Ishikawa (cell line): ENCODE data around the gene DELE1.

ENCODE experiments used
- CEBPB ChIP-seq: IDR thresholded peaks from 2 replicates; pipeline ENCODE4 v1.6.1; 2012
- CREB1 ChIP-seq: IDR thresholded peaks from 2 replicates; pipeline ENCODE4 v1.6.1; 2012; ENCODE audit warnings: low read depth
- EGR1 ChIP-seq: IDR thresholded peaks from 2 replicates; pipeline ENCODE4 v1.6.1; 2012
- EP300 ChIP-seq: IDR thresholded peaks from 2 replicates; pipeline ENCODE4 v1.6.1; 2012; ENCODE audit warnings: borderline replicate concordance
- FOXM1 ChIP-seq: IDR thresholded peaks from 2 replicates; pipeline ENCODE4 v1.6.1; 2012; ENCODE audit warnings: low read depth, borderline replicate concordance
- NFIC ChIP-seq: IDR thresholded peaks from 2 replicates; pipeline ENCODE4 v1.6.1; 2012
- RAD21 ChIP-seq: IDR thresholded peaks from 2 replicates; pipeline ENCODE4 v1.6.1; 2012; ENCODE audit warnings: low read depth
- REST ChIP-seq: IDR thresholded peaks from 2 replicates; pipeline ENCODE4 v1.6.1; 2012; ENCODE audit warnings: low read depth, mild to moderate bottlenecking
- TAF1 ChIP-seq: IDR thresholded peaks from 2 replicates; pipeline ENCODE4 v1.6.1; 2012; ENCODE audit warnings: low read depth, mild to moderate bottlenecking
- TCF12 ChIP-seq: IDR thresholded peaks from 2 replicates; pipeline ENCODE4 v1.6.1; 2012; ENCODE audit warnings: low read depth
- TEAD4 ChIP-seq: IDR thresholded peaks from 2 replicates; pipeline ENCODE4 v1.6.1; 2012
- YY1 ChIP-seq: IDR thresholded peaks from 2 replicates; pipeline ENCODE4 v1.6.1; 2012; ENCODE audit warnings: low read depth
- ZBTB7A ChIP-seq: IDR thresholded peaks from 2 replicates; pipeline ENCODE4 v1.6.1; 2012; ENCODE audit warnings: low read depth
- TF ChIP-seq, protein P1 (sequence below): IDR thresholded peaks from 2 replicates; pipeline ENCODE4 v1.6.1; 2012
- TF ChIP-seq, protein P2 (sequence below): IDR thresholded peaks from 2 replicates; pipeline ENCODE4 v1.6.1; 2012

Gene DELE1

DNA sequence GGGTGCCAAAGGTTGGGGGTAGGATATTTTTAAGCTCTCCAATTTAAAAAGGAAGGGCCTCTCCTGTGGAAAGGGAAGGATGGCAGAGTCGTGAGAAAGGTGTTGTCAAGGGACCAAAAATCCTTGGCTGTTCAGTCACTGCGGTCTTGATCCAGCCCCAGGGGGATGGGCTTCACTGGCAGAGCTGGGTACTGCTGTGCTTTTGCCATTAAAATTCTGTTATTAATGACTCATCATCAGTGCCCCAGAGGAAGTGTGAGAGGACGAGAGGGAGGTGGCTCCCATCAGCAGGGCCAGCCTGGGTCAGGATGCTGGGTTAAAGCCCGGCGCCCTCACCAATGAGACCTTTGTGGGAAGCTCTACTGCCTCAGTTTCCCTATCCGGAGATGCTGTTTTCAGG, 17.6 kb downstream of the DELE1 start:
- TF ChIP-seq YY1, result no peak
- TF ChIP-seq EGR1, result no peak
- no peak for TF ChIP-seq FOXM1
- no peak for TF ChIP-seq TEAD4
- TF ChIP-seq, protein P1, sequence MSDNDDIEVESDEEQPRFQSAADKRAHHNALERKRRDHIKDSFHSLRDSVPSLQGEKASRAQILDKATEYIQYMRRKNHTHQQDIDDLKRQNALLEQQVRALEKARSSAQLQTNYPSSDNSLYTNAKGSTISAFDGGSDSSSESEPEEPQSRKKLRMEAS, result no peak
- TF ChIP-seq TCF12, result no peak
- TF ChIP-seq EP300, result no peak
- TF ChIP-seq NFIC, result no peak
- no peak for TF ChIP-seq CEBPB
- no peak for TF ChIP-seq TAF1
- TF ChIP-seq ZBTB7A, result no peak

DNA sequence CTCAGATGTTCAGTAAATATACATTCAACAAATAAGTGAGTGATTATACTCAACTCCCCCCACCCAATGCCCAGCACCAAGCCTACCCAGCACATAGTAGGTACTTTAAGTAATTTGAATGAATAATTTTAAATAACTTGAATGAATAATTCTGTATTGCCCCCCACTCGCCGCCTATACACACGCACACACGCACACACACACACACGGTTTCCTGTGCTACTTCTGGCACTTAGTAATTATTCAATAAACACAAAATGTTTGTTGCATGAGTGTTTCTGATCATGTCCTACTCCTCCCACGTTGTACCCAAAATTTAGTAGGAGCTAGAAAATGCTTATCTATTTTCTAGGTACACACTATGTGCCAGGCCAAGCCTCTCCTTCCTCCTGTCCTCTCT, 18.1 kb downstream of the DELE1 start:
- TF ChIP-seq TCF12 (no peak), ZBTB7A (no peak), FOXM1 (no peak), EP300 (no peak), EGR1 (no peak), REST (no peak), NFIC (no peak), CEBPB (no peak)
- TF ChIP-seq, protein P1, result no peak
- TF ChIP-seq, protein P2, sequence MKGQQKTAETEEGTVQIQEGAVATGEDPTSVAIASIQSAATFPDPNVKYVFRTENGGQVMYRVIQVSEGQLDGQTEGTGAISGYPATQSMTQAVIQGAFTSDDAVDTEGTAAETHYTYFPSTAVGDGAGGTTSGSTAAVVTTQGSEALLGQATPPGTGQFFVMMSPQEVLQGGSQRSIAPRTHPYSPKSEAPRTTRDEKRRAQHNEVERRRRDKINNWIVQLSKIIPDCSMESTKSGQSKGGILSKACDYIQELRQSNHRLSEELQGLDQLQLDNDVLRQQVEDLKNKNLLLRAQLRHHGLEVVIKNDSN, result no peak

- no peak for TF ChIP-seq REST
- TF ChIP-seq ZBTB7A, result no peak
- no peak for TF ChIP-seq CREB1
- TF ChIP-seq CEBPB, result no peak
- TF ChIP-seq RAD21, result no peak
- TF ChIP-seq, protein P2, result no peak
- TF ChIP-seq TCF12, result no peak
- TF ChIP-seq TEAD4, result no peak
- TF ChIP-seq EP300, result no peak
- TF ChIP-seq NFIC, result no peak
Measured at GRCh38 chr5:141942185-141942857, 18.6 kb downstream of the DELE1 start.

DNA sequence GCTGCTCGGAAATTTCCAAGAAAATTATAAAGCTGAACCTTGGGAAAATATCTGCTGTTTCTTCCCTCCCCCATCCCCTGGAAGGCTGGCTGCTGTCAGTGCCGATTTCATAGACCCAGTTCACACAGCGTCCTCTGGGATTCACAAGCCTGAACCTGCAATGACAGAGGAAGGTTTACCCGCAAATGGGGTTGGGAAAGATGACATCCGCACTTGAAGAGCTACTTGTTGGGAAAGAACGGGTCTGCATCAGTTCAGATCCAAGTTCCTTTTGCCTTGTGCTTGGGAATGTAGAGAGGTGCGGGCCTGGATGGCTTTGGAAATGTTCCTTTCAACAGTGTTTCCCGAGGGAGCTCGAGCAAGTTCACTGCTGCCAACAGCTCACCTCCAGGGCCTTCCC, 20.4 kb downstream of the DELE1 start:
- TF ChIP-seq TEAD4 (no peak), YY1 (no peak), EP300 (no peak), REST (no peak), CREB1 (no peak), NFIC (no peak), ZBTB7A (no peak)

DNA sequence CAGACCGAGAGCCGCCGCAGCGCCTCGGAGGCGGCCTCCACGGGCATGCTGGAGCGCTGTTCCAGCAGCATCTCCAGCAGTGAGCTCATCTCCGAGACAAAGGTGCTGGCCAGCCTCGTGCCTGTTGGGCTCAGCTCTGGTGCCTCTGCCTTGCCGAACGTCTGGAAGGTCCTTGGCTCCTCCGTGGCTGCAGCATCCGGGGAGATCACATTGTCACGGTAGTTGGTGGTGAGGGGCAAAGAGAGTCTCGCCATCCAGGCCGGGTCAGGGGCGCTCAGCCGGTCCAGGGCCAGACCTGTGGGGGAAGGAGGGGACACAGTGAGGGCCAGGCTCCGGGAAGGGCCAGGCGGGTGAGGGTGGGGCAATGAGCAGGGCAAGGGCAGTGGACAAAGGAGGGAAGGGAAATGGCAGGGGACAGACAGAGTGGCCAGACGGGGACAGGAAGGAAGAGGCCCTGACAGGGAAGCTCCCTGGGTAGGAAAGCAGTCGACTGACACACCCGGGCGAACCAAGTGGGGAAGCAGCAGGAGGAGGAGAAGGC, 21.9 kb downstream of the DELE1 start:
- TF ChIP-seq ZBTB7A (no peak), EGR1 (no peak), NFIC (no peak), TCF12 (no peak), TEAD4 (no peak), CREB1 (no peak)
- TF ChIP-seq, protein P2, result no peak
